HG03439 (cell line): ENCODE data around the gene TENT4B.
"Not testable (repeated sequence)": the region's sequence is repeated elsewhere in the genome, so short reads cannot be mapped to it uniquely, and the experiment has no call there.

Source experiments
- ATAC-seq: cut with Tn5 transposase; IDR thresholded peaks from one replicate; pipeline ENCODE4 v1.9.1; 2021; ENCODE audit warnings: mild to moderate bottlenecking, moderate library complexity; ENCODE audit not compliant: unreplicated experiment

Gene TENT4B

DNA sequence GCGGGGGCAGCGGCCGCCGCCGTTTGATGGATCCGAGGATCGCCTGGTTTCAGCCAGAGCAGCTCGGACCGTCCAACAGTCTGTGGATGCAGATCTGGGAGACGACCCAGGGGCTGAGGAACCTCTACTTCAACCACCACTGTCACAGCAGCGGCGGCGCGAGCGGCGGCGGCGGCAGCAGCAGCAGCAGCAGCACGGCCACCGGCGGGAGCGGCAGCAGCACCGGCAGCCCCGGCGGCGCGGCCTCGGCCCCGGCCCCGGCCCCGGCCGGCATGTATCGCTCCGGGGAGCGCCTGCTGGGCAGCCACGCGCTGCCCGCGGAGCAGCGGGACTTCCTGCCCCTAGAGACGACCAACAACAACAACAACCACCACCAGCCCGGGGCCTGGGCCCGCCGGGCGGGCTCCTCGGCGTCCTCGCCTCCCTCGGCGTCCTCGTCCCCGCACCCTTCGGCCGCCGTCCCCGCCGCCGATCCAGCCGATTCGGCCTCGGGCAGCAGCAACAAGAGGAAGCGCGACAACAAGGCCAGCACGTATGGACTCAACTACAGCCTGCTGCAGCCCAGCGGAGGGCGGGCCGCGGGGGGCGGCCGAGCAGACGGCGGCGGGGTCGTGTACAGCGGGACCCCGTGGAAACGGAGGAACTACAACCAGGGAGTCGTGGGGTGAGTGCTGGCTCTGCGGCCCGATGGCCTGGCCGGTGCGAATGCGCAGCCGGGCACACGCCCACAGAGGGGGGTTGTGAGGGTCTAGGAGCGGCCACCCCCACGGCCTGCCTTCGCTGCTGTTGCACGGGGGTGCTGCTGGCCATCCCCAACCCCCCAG, 702 bp downstream of the TENT4B start:
- peak; percentile 11 for ATAC-seq

DNA sequence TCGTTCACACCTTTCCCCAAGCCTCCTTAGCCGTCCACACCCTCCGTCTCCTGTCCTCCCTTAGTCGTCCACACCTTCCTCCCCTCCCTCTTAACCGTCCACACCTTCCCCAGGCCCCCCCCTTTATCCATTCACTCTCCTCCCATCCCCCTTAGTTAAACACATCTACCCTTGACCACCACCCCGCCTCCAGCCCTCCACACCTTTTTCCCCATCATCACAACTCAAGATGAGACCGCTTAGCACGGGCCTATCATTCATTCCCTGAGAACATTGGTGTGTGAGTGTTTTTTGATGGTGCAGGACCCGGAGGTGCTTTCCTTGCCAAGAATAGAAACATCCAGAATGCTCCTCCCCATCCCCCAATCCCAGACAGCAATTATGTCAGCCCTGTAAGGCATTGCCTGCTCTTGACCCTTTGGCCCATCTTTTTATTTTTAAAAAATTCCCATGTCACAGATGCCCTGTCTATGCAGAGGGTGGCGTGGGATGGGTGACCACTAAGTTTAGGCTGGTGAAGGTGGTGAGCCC, 1.4 kb downstream of the TENT4B start:
- ATAC-seq: no peak

DNA sequence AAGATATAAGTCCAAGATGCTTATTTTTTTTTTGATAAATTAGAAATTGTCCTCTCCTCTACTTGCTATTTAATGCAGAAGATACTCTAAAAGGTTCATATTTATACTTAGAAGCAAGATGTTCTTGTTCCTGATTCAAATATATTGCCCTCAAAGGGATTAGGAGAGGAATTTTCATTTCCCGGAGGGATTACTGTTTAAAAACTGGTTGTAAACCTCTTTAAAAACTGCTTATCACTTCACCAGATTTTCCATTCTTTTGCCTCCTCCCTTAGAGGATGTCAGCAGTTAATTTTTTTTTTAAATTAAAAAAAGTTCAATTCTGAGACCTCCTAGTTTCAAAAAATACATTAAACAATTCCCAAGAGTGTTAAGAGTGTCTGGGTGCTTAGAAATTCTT, 2.8 kb downstream of the TENT4B start:
- no peak for ATAC-seq

DNA sequence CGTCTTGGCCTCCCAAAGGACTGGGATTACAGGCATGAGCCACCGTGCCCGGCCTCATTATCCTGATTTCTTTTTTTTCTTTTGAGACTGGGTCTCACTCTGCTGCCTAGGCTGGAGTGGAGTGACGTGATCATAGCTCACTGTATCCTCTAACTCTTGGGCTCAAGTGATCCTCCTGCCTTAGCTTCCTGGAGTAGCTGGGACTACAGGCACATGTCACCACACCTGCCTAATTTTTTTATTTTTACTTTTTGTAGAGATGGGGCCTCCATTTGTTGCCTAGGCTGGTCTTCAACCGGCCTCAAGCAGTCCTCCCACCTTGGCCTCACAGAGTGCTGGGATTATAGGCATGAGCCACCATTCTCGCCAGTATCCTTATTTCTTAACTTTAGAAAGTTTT, 3.5 kb downstream of the TENT4B start:
- no peak for ATAC-seq

DNA sequence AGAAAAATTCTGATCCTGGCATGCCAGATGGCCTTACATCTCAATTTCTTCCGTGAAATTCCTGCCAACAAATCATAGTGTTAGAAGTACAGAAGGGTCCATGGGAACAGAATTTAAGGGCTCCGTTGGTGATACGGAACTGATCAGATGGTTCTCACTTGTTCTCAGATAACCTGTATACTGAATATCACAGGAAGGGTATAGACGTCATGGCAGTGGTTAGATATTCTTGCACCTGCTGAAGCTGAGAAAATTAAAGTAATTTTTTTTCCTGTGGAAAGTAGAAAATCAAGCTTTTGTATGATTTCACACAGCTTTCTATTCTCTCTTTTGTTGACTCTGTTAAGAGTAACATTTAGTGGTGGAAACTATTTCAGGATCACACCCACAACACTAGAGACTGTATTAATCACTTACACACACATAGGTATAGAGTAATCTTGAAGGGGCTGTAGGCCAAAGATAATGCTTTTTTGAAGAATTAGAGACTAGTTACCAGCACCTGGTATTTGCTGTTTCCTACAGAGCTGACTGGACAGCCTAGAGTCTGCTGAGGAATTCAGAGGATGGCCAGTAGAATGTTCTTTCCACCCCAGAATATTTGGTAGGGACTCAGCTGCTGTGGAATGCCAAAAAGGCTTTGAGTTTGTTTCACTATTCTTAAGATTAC, 7.5 kb downstream of the TENT4B start:
- ATAC-seq: no peak

DNA sequence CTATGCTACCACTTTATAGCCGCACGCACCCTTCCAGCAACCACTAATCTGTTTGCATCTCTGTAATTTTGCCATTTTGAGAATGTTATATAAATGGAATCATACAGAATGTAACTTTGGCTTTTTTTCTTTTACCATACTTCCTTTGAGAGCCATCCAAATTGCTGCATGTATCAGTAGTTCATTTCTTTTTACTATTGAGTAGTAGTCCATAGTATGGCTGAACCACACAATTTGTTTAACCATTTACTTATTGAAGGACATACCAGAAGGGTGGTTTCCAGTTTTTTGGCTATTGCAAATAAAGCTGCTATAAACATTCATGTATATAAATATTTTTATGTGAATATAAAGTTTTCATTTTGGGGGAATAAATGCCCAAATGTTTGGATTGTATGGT, 8.8 kb downstream of the TENT4B start:
- no peak for ATAC-seq

DNA sequence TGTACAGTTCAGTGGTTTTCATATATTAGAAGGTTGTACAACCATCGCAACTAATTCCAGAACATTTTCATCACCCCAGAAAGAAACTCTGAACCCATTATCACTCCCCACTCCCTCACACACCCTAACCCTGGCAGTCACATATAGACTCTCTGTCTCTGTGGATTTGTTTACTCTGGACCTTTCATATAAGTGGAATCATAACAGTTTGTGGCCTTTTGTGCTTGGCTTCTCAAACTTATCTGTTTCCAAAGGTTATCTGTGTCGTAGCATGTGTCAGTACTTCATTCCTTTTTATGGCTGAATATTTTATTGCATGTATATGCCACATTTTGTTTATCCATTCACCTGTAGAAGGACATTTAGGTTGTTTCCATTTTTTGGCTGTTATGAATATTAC, 12.4 kb downstream of the TENT4B start:
- no peak for ATAC-seq

DNA sequence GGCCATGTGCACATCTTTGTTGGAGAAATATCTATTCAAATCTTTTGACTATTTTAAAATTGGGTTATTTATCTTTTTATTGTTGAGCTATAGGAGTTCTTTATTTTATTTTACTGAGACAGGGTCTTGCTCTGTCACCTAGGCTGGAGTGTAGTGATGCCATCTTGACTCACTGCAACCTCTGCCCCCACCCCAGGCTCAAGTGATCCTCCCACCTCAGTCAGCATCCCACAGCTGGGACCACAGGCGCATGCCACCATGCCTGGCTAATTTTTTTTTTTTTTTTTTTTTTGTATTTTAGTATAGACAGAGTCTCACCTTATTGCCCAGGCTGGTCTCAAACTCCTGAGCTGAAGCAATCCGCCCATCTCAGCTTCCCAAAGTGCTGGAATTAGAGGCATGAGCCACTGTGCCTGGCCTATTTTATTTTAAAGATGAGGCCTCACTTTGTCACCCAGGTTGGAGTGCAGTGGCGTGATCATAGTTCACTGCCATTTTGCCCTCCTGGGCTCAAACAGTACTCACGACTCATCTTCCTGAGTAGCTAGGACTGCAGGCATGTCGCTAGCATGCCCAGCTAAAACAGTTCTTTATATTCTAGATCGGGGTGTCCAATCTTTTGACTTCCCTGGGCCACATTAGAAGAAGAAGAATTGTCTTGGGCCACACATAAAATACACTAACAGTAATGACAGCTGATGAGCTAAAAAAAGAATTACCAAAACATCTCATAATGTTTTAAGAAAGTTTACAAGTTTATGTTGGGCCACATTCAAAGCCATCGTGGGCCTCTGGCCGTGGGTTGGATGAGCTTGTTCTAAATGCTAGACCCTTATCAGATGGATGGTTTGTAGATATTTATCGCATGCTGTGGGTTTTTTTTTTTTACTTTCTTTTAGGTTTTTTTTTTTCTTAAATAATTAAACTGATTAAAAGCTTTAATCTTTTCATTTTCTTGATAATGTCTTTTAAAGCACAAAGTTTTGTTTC, 13.7 kb downstream of the TENT4B start:
- no peak for ATAC-seq

DNA sequence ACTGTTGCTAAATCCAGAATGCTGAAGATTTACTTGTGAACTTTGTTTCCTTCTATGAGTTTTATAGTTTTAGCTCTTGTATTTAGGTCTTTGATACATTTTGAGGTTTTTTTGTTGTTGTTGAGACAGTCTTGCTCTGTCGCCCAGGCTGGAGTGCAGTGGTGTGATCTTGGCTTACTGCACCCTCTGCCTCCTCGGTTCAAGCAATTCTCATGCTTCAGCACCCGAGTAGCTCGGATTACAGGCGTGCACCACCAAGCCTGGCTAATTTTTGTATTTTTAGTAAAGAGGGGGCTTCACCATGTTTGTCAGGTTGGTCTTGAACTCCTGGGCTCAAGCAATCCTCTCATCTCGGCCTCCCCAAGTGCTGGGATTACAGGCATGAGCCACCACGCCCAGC, 14.4 kb downstream of the TENT4B start:
- ATAC-seq: no peak

DNA sequence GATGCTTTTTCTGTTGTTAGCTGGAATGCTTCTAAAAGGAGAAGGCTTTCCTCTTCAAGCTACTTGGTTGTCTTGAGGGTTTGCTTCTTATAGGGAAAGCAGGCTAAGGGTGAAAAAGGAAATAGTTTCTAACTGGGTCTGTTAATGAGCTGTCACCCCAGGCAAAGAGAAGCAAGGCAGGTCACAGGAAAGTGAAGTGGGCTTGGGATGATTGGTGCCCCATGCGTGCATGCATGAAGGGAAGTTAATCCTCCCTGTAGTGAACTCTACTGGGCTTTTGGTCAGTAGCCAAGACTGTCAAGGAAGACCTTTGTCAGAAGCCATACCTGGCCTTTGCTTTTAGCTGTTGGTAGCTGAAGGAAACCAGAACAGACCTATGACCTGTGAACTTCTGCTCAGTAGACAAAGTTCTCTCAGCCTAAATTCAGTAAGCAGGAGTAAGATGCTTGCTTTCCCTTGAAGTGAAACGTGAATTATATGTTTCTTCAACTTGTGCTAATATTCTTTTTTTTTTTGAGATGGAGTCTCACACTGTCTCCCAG, 16.5 kb downstream of the TENT4B start:
- no peak for ATAC-seq

DNA sequence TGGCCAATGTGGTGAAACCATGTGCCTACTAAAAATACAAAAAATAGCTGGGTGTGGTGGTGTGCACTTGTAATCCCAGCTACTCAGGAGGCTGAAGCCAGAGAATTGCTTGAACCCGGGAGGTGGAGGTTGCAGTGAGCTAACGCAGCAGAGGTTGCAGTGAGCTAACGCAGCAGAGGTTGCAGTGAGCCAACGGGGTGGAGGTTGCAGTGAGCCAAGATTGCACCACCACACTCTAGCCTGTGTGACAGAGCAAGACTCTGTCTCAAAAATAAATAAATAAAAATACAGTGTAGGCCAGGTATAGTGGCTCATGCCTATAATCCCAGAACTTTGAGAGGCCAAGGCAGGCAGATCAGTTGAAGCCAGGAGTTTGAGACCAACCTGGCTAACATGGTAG, 18.7 kb downstream of the TENT4B start:
- ATAC-seq: not testable (repeated sequence)

DNA sequence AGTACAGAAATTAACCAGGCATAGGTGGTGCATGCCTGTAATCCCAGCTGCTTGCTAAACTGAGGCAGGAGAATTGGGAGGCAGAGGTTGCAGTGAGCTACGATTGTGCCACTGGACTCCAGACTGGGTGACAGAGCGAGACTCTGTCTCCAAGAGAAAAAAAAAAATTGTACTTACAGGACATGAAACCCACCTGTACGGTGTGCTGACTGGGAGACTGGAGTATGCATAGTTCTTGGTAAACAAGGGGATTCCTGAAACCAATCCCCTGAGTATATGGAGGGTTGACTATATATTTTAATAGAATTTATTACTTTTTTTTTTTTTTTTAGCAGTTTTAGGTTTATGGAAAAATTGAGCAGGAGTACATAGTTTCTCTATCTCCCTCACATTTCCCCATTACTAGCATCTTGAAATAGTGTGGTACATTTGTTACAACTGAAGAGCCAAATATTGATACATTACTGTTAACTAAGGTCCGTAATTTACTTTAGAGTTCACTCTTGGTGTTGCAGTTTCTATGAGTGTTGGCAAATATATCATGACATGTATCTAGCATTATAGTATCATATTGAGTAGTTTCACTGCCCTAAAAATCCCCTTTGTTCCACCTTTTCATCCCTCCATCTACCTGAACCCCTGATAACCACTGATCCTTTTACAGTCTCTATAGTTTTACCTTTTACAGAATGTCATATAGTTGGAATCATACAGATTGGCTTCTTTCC, 19.3 kb downstream of the TENT4B start:
- no peak for ATAC-seq

DNA sequence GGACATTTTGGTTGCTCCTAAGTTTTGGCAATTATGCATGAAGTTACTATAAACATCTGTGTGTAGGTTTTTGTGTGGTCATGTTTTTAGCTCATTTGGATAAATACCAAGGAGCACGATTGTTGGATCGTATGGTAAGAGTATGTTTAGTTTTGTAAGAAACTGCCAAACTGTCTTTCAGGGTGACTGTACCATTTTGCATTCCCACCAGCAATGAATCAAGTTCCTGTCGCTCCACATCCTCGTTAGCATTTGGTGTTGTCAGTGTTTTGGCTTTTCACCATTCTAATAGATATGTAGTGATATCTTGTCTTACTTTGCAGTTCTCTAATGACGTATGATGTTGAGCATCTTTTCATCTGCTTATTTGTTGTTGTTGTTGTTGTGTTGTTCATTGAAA, 20.2 kb downstream of the TENT4B start:
- no peak for ATAC-seq

DNA sequence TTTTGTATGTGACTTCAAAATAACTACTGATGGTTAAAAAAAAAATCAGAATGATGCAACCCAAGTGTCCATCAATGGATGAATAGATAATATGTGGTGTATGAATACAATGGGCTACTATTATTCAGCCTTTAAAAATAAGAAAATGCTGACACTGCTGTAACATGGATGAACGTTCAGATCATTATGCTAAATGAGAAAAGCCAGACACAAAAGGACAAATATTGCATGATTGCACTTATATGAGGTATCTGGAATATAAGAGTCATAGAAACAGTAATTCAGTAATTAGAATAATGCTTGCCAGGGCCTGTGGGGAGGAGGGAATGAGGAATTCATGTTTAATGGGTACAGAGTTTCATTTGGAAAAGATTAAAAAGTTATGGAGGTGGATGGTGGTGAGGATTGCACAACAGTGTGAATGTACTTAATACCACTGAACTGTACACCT, 25.4 kb downstream of the TENT4B start:
- no peak for ATAC-seq

DNA sequence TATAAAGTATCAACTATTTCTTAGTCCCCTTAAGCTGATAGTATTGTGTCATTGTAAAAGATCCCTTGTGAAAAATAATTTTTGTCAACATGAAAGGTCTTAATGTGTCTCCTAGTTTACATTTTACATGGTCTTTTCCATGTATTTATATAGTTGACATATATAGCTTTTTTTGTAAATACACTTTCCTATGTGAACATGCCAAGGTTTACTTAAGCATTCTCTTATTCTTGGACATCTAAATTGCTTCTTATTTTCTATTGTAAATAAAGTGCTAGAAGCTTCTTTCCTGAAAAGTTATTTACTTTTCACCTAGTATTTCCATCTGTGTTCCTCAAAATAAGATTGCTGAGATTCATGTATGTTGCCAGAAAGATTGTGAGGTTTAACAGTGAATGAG, 29.3 kb downstream of the TENT4B start:
- ATAC-seq: no peak

DNA sequence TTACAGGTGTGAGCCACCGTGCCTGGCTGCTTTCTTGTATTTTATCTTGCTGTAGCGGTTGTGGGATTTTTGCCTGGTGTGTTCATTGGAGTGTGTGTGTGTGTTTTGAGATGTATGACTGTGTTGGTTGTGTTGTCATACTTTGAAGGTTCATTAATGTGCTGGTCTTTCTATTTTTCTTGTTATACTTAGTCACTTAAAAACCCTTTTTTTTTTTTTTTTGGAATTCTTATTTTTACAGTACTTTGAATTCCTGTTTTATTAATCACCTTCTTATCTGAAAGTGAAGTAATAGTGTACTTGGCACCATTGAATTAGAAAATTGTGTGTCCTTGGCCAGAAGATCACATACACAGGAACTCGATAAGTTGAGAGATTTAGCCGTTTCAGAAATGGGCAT, 30.2 kb downstream of the TENT4B start:
- ATAC-seq: no peak

DNA sequence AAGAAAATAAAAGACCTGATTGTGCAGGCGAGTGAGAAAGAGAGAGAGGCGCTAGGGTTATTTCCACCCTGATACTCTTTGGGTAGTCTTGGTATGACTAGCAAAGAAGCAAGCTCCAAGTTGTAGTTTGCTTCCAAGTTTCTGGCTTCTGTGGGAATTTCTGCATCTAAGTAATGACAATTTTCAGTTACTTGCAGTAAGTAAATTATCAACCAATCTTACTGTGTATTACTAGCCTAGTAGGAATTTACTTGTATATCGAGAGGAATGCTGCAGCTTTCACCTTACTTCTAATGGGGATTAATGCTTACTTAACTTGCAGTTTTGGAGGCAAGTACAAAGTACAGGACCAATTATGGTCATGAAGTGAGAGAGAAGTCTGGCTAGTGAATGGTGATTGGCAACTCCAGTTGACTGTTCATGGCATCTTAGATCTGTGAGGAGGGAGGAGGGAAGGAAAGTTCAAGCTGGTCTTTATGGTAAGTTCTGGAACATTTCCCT, 31.9 kb downstream of the TENT4B start:
- no peak for ATAC-seq

DNA sequence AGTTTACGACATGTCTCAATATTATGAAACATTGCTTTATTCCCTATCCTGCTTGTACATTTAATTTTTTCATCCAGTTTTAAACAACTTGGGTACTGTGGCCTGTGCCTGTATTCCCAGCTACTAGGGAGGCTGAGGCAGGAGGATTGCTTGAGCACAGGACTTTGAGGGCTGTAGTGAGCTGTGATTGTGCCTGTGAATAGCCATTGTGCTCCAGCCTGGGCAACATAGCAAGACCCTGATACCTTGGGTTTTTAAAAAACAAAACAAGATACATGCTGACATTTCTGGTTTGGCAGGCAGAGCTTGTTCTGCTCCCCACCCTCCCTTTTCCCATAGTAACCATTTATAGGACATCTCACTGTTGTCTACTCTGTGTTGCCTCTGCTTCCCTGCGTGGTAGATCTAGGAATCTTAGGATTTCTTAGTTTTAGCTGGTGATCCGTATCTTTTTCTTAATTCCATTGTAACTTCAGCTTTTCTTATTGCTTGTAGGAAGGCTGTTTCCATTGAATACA, 35.6 kb downstream of the TENT4B start:
- ATAC-seq: no peak

DNA sequence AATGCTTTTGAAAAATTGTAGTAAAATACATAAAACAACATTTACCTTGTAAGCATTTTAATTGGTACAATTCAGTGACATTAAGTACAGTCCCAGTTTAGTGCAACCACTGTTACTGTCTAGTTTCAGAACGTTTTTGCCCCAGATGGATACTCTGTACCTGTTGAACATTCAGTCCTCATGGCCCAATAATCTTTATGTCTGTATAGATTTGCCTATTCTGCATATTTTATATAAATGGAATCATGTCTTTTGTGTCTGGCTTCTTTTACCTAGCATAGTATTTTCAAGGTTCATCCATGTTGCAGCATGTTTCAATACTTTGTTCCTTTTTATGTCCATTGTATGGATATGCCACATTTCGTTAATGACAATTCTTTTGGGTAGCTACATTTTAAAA, 37.2 kb downstream of the TENT4B start:
- no peak for ATAC-seq
